NK-92 (cell line): ENCODE measurements around the gene TENM3.
"Not testable (repeated sequence)": the region's sequence is repeated elsewhere in the genome, so short reads cannot be mapped to it uniquely, and the experiment has no call there.

Experiments
- DNase-seq: peaks from one replicate; lab custom pipeline; 2025; ENCODE audit not compliant: unreplicated experiment; lab: John Stamatoyannopoulos, UW

The TENM3 gene

DNA sequence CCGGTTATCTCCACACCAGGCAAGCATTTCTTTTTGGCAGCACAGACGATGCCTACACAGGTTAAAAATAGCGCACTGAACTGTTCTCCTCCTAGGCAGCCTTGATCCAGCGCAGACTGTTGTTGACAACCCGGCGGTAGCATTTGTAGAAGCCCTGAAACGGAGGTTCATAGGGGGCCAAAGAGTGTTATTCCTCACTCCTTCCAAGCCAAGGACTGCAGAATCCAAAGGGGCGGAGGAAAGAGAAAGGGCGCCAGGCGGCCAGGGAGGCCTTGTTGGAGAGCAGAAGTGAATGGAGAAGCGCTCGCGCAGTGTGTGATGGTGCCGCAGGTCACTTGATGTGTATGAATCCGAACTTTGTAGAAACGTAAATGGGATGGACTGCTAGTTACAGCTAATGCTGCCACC is 82.7 kb downstream of the TENM3 start:
- no peak for DNase-seq

DNA sequence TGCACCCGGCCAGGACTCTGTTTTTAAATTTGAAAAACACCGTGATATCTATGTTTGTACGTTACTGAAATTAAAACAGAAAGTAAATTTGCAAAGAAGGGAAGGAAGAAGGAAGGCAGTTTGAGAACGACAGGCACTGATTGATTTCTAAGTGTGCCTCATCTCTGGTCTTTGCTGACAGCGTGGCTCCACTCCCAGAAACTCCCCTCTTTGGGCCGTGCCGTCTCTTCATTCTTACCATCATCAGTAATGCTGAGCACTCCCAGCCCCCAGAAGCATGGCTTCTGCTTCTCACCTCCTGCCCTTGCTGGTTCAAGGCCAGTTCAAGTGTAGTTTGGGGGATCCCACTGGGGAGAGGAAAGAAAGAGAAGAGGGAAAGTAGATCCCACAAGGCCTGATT is 85.3 kb downstream of the TENM3 start:
- no peak for DNase-seq

- no peak for DNase-seq
These were observed 94.2 kb downstream of the TENM3 start for GRCh38 chr4:182337366-182337765.

DNA sequence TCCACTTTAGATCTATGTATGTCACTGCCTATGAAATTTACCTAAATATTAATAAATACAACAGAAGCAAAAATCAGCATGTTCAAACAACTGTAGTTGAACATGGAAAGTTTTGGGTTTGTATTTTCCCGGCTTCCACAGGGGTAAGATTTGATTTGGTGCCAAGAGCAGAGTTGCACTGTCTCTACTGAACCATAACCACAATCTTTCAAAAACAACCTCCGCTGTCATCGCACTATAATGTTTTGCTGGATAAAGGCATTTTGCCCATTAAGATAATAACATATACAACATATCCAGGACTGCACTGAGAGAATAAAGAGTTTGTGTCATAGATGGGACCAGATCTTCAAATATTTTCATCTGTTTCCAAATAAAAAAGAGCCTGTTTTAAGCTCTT is 94.9 kb downstream of the TENM3 start:
- DNase-seq = no peak

- no peak for DNase-seq
These were observed 95.5 kb downstream of the TENM3 start for GRCh38 chr4:182338746-182339145.

GRCh38 chr4:182339221-182339641 is 96.0 kb downstream of the TENM3 start:
- DNase-seq = no peak

- no peak for DNase-seq
These were observed 100.3 kb downstream of the TENM3 start for GRCh38 chr4:182343453-182343852.

DNA sequence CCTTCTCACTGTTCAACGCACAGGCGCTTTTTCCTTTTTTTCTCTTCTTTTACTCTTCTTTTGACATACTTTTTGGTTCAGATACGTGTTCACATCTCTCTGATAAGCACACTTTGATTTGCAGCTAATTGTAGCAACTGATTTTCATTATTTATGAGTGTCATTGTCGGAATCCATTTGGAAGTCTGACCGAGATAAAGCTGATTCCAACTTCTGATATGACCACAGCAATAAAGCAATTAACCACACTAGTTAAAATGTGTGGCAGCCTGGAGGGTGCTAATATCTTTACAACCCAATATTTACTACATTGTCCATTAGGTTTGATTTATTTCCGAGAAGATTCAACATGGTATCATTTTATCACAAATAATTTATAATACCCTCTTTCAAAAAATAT is 101.8 kb downstream of the TENM3 start:
- DNase-seq = no peak

DNA sequence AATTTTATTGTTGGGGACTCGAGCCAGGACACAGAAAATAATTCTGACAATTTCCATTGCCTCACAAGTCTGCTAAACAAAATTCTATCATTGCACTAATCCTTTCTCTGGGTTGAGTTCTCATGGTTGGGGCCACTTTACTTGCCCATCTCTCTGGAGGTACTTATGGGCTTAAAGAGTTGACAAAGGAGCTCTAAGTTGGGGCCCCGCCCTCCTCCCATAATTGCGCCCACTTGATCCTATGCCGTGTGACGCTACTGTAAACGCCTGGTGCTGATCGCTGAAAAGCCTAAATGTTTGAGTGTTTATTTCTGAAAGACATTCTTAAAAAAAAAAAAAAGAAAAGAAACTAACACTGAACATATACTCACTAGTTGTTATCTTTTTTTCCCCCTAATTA is 103.0 kb downstream of the TENM3 start:
- no peak for DNase-seq

- no peak for DNase-seq
These were observed 103.6 kb downstream of the TENM3 start for GRCh38 chr4:182346675-182347375.

DNA sequence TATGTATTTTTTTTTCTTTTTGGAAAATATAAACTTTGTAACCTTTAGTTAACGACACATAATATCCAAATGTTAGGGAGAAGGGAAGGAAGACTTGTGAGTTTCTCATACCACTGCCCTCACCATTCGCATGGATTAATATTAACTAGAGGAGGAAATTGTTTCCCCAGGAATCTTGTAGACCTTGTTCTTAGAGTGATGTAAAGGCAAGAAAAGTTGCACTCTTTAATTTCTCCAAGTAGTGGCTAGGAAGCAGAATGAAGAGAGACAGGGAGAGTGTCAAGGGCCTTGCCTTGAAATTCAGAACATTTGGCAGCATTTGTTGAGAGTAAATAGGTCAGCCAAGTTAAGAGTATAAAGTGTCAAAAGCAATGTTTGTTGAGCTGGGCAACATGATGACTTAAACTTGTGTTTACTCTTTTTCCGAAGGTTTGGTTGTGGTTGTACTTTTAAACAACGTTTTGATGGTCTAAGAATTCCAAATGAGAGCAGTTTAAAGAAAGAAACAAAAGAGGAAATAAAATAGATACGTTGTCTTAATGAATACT is 105.7 kb downstream of the TENM3 start:
- DNase-seq = no peak

DNA sequence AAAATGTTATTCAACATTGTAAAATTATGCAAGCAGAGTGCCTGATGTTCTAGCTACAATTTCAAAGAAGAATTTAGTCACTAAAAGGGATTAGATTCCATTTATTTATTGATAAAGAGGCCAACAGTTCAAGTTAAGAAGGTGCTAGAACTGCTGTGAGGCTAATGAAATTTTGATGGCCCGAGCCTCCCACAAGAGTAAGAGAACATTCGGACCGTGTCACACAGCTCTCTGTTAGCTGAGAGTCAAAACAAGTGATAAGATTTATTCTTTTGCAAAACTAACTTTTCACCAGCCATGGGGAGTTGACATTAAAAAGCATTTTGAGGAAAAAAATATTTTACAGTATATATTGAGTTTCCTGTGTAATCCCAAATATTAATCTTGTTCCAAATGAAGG is 106.8 kb downstream of the TENM3 start:
- DNase-seq = no peak

- no peak for DNase-seq
These were observed 108.3 kb downstream of the TENM3 start for GRCh38 chr4:182351485-182351884.

GRCh38 chr4:182354106-182354505 is 110.9 kb downstream of the TENM3 start:
- no peak for DNase-seq

- no peak for DNase-seq
These were observed 111.7 kb downstream of the TENM3 start for GRCh38 chr4:182354867-182355266.

GRCh38 chr4:182367153-182367552 is 124.0 kb downstream of the TENM3 start:
- DNase-seq = no peak

GRCh38 chr4:182369211-182369610 is 126.0 kb downstream of the TENM3 start:
- DNase-seq = no peak

- no peak for DNase-seq
These were observed 127.3 kb downstream of the TENM3 start for GRCh38 chr4:182370491-182370890.

DNA sequence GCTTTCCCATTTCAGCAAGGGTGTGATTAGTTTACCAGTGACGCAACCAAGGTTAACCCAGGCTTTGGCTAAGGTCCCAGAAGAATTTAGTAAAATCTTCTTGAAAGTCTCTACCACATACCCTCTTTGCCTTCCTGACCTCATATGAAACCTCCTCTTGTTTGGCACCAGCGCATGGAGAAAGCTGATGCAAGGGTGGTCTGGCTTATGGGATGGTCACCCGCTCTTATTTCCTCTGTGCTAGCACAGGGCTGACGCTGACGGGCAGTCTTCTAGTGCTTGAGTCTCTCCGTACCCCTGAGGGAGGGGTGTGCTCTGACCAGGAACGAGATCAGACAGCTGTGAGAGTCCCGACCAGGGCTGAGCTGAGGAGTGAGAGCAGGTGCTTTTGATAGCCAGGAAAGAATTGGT is 137.6 kb downstream of the TENM3 start:
- DNase-seq = no peak

DNA sequence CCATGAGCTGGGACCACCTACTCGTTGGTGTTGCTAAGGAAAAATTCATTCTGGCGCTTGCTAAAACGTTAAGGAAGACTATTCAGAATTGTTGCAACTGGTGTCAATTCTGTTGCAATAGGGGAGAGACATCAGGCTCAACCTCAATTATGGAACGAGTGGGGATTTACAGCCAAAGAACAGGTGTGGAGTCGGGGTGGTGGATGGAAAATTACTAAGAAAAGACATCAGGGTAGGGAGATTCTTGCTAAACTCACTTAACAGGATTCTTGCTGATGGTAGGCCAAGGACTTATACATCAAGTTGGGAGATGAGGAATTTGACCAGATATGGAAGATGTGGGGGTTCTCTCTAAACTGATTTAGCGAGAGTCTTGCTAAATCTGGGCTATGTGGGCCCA is 139.7 kb downstream of the TENM3 start:
- no peak for DNase-seq

DNA sequence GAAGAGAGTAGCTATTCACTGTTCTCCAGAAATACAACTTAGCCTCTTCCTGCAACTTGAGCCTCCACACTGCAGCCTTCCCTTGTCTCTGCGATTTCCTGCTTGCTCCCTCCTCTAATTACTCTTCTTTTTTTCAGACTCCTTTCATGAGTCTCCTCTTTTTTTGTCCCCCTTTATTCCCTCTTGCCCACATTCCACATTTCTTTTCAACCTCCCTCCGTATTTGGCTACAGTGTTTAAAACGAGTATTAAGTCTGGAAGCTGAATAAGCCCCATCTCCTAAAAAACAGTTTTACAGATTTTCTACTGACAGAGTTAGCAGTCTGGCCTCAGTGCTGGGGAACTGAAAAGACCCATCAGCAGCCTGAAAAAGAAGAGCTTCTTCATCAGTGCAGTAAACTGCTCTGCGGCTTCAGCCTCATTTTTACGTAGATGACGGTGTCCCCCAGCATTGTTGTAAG is 141.5 kb downstream of the TENM3 start:
- no peak for DNase-seq

- no peak for DNase-seq
These were observed 142.7 kb downstream of the TENM3 start for GRCh38 chr4:182385897-182386296.

DNA sequence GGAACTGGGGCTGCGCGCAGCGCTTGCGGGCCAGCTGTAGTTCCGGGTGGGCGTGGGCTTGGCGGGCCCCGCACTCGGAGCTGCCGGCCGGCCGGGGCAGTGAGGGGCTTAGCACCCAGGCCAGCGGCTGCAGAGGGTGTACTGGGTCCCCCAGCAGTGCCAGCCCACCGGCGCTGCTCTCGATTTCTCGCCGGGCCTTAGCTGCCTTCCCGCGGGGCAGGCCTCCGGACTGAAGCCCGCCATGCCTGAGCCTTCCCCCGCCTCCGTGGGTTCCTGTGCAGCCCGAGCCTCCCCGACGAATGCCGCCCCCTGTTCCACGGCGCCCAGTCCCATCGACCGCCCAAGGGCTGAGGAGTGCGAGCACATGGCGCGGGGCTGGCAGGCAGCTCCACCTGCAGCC is 143.4 kb downstream of the TENM3 start:
- DNase-seq = not testable (repeated sequence)
